ENCODE measurements around the gene IGF2R.

DNA sequence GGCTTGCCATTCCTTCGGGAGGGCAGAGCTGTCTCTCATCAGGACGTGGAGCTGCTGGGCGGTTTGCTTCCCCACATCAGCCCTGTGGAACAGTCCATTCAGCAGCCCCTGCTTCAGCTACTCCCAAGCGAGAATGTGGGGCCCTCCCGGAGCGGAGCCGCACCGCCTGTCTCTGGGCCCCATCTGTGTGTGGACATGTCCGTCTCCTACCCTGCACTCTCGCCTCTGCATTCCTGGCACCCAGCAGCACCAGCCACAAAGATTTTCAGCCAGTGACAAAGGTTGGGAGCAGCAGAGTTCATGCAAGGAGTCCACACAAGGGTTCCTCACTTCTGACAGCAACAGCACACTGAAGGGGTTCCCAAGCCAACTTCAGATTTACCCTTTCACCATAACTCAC is 123.7 kb downstream of the IGF2R start:
- TF ChIP-seq, protein P1, sequence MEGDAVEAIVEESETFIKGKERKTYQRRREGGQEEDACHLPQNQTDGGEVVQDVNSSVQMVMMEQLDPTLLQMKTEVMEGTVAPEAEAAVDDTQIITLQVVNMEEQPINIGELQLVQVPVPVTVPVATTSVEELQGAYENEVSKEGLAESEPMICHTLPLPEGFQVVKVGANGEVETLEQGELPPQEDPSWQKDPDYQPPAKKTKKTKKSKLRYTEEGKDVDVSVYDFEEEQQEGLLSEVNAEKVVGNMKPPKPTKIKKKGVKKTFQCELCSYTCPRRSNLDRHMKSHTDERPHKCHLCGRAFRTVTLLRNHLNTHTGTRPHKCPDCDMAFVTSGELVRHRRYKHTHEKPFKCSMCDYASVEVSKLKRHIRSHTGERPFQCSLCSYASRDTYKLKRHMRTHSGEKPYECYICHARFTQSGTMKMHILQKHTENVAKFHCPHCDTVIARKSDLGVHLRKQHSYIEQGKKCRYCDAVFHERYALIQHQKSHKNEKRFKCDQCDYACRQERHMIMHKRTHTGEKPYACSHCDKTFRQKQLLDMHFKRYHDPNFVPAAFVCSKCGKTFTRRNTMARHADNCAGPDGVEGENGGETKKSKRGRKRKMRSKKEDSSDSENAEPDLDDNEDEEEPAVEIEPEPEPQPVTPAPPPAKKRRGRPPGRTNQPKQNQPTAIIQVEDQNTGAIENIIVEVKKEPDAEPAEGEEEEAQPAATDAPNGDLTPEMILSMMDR (optimal IDR thresholded peaks at IDR 0.05 in 1 of 3, IDR thresholded peaks at IDR 0.05 in 1 of 3, conservative IDR thresholded peaks at IDR 0.05 in 1 of 3; ENCODE audit: extremely low read depth in 1 of 3, insufficient read depth in 2 of 3, low read length in 3 of 3): no peak
- no peak for TF ChIP-seq EZH2 (IDR thresholded peaks at IDR 0.05; ENCODE audit: low read length)

Measured in keratinocyte (primary cell).